GM12891 (cell line): ENCODE data around the gene KLHDC7A.

Source experiments
- PAX5 ChIP-seq: IDR thresholded peaks from 2 replicates; pipeline ENCODE4 v1.6.1; 2011; ENCODE audit warnings: low read length, moderate library complexity, mild to moderate bottlenecking; ENCODE audit not compliant: insufficient read depth, severe bottlenecking
- POLR2A ChIP-seq: IDR thresholded peaks from 2 replicates; pipeline ENCODE4 v1.6.1; 2011; ENCODE audit warnings: low read depth, low read length, control low read depth
- POLR2AphosphoS5 ChIP-seq: IDR thresholded peaks from 2 replicates; pipeline ENCODE4 v1.6.1; 2011; ENCODE audit warnings: low read depth, low read length, control low read depth
- POU2F2 ChIP-seq: IDR thresholded peaks from 2 replicates; pipeline ENCODE4 v1.6.1; 2011; ENCODE audit warnings: low read depth, mild to moderate bottlenecking, control low read depth, low read length, moderate library complexity
- TAF1 ChIP-seq: IDR thresholded peaks from 2 replicates; pipeline ENCODE4 v1.6.1; 2011; ENCODE audit warnings: low read depth, low read length, control low read depth

DNA sequence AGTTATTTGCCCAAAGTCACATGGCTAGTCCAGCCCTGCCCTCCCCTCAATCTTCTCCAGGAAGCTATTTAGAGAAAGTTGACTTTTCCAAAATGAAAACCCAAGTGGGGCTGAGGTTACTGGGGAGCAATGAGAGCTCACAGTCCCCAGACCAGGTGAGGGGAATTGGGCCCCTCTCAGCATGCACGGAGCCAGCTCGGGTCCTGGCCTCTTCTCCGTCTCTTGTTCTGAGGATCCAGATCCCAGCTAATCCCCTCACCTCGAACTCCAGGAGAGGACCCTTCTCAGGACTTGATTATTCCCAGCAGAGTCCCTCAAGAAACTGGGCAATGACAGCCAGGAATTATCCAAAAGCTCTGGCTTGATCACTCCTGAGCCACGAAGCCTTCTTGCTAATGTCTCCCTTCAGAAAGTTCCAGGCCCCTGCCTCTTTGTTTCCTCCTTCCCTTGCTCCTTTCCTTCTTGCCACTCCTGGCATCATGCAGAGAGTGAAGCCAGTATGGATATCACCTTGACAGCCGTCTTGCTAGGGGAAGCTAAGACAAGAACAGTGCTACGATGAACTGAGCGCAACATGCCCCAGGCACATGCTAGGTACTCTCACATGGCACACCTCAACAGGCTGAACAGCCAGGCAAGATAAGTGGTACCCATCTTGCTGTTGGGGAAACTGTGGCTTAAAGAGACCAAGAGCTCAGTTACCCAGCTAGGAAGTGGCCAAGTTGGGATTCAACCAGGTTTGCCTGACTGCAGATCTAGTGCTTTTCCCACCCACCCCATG is 51.9 kb downstream of the KLHDC7A start:
- TF ChIP-seq POLR2AphosphoS5: no peak
- no peak for TF ChIP-seq POLR2A
- TF ChIP-seq TAF1: no peak
- TF ChIP-seq PAX5: no peak
- no peak for TF ChIP-seq POU2F2
